Skin epidermis (tissue), 12 donors: ENCODE data around the gene ZNF343.
"Not testable (repeated sequence)": the region's sequence is repeated elsewhere in the genome, so short reads cannot be mapped to it uniquely, and the experiment has no call there.

Experiments used
- H3K27ac ChIP-seq, 21 experiments: fragments of 200-600 bp; sonication (generic) in 11 of 21; one replicate each; pipeline ENCODE4 v1.5.0; 2020; ENCODE audit warnings: mild to moderate bottlenecking in 3 of 21, inconsistent platforms in 2 of 21, moderate library complexity in 2 of 21
- H3K4me3 ChIP-seq, 7 experiments: fragments of 200-600 bp; sonication (generic) in 2 of 7; one replicate each; pipeline ENCODE4 v1.5.0; 2020; ENCODE audit warnings: inconsistent platforms in 2 of 7, mild to moderate bottlenecking in 2 of 7, moderate library complexity in 1 of 7

ZNF343 gene

DNA sequence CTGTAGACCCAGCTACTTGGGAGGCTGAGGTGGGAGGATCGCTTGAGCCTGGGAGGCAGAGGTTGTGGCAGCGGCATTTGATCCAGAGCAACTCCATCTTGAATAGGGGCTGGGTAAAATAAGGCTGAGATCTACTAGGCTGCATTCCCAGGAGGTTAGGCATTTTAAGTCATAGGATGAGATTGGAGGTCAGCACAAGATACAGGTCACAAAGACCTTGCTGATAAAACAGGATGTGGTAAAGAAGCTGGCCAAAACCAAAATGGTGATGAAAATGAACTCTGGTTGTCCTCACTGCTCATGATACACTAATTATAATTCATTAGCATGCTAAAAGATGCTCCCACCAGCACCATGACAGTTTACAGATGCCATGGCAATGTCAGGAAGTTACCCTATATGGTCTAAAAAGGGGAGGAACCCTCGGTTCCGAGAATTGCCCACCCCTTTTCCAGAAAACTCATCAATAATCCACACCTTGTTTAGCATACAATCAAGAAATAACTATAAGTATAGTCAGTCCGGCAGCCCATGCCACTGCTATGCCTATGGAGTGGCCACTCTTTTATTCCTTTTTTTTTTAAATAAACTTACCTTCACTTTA, 14.2 kb upstream of the ZNF343 start:
- H3K27ac ChIP-seq, H3K4me3 ChIP-seq: not testable (repeated sequence)

DNA sequence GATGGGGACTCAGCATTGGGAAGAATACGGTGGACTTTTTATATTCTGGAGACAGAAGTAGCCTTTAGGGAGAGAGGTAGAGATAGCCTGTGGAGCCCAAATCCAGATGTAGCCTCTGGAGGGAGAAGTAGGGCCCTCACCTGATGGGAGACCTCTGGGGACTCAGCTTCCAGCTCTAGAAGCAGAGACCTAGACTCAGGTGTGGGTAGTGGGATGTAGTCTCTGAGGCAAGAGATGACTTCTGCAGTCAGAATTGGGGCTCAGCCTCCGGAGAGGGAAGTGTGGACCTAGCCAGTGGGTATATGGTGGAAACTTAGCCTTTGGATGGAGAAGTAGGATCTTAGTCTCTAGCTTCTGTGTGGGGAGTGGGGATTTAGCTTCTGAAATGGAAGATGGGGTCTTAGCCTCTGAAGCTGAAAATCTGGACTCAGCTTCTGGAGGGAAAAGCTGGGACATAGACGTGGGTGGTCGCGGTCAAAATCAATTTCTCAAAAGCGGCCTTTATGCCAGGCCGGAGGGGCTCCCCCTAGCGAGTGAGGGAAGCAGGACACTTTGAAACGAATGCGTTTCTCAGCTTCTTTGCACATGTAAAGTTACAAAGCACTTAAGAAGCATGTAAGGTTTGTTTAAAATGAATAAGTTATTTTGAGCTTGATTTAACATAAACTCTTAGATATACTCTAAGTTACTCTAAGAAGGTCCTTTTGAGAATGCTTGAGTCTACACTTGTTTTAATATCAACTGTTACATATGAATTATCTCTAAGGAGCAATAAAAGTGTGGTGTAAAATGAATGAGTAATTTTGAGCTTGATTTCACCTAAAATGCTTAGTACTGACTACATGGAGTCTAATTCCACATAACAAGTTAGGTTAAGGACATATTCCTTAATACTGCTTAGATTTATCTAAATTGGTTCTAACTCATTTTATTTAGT, 12.9 kb upstream of the ZNF343 start:
- Histone ChIP-seq H3K4me3 (no peak overlapping the region), H3K27ac (no peak overlapping the region)

DNA sequence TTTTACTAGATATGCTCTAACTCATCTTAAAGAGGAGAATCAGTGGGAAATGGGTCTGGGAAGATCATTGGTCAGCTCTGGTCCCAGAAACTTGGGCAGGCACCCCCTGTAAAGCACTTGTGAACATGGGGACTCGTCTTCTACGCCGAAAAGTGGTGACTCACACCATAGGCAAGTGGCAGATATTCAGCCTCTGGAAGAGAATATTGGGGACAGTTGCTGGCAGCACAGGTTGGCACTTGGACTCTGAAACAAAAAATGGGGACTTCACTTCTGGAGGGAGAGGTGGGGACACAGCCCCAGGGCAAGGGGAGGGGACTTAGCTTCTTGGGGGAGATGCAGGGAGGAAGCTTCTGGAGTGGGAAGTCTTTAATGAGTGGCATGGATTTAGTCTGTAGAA, 11.9 kb upstream of the ZNF343 start:
- H3K4me3 ChIP-seq = no peak overlapping the region
- no peak overlapping the region for H3K27ac ChIP-seq

DNA sequence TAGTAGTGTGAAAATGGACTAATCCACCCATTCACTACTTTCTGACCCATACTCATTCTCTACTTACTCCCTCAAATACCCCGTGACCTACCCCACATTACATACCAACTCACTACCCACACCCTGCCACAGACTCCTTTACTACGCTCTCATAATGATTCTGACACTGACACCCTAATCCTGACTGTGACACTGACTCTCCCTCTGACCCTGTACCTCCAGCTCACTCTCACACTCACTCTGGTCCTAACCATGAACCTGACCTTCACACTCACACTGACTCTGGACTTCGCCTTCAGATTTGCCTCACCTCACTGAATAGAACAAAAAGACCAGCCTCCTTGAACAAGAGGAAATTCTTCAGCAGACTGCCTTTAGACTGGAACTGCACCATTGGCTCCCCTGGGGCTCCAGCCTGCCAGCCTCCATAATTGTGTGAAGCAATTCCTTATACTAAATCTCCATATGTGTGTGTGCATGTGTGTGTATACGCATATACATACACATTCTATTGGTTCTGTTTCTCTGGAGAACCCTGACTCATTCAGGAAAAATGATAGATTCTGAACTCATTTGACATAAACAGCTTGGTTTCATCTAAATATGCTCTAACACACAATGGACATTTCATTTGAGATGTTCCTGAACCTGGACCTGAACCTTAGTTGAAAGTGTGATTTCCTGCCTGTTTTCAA, 10.5 kb upstream of the ZNF343 start:
- H3K4me3 ChIP-seq = no peak overlapping the region
- H3K27ac ChIP-seq = no peak overlapping the region

DNA sequence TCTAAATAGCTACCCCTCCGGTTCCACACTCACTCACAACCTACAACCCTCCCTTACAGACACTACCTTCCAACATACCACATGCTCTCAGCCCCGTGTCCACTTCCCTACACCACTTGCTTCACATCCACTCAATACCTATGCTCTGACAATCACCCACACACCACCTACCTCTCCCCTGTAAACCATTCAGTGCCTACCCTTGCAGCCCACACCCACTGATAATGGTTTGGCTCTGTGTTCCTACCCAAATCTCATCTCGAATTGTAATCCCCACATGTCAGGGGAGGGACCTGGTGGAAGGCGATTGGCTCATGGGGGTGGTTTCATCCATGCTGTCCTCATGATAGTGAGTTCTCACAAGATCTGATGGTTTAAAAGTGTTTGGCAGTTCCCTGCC, 9.8 kb upstream of the ZNF343 start:
- Histone ChIP-seq H3K27ac (no peak overlapping the region), H3K4me3 (no peak overlapping the region)

DNA sequence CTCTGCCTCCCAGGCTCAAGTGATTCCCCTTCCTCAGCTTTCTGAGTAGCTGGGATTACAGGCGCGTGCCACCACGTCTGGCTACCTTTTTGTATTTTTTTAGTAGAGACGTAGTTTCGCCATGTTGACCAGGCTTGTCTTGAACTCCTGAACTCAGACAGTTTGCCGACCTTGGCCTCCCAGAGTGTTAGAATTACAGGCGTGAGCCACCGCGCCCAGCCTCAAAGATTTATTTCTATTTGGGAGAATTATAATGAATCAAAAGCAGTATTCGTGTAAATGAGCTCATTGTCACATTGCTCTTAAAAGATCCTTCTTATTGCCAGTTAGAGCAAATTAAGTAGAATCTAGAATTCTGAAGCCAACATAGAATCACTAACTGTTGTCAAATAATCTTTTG, 9.4 kb upstream of the ZNF343 start:
- H3K27ac ChIP-seq = no peak overlapping the region
- no peak overlapping the region for H3K4me3 ChIP-seq

DNA sequence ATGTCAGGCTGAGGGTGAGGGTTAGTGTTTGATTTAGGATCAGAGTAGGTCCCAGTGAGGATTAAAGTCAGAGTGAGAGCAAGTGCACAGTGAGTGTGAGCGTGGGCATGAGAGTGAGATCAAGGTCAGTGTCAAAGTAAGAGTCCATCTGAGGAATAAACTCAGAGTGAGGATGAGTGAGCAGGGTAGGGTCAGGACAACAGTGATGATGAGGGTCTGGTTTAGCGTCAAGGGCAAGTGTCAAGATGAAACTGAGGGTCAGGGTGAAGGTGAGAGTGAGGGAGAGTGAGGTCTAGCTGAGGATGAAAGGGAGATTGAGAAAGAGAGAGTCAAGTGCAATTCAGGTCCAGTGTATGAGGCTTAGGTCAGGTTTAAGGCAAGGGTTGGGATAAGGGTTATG, 7.7 kb upstream of the ZNF343 start:
- H3K4me3 ChIP-seq = no peak overlapping the region
- H3K27ac ChIP-seq = no peak overlapping the region

DNA sequence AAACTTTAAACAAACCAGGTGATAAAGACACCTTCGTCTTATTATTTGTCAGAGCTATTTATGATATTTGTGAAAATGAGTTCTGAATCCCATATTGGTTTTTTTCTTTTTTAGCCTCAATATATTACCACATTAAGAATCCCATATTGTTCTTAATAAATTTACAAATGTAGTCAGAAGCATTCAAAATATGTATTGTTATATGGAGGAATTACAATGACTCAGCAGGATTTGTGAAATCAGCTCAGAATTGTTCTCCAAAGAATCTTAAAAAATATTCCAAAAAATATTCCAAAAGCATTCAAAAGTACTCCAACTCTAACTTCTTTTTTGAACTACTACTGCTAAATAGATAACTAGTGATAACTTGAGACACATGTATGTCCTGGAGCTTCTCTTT, 6.5 kb upstream of the ZNF343 start:
- no peak overlapping the region for H3K27ac ChIP-seq
- H3K4me3 ChIP-seq = no peak overlapping the region

DNA sequence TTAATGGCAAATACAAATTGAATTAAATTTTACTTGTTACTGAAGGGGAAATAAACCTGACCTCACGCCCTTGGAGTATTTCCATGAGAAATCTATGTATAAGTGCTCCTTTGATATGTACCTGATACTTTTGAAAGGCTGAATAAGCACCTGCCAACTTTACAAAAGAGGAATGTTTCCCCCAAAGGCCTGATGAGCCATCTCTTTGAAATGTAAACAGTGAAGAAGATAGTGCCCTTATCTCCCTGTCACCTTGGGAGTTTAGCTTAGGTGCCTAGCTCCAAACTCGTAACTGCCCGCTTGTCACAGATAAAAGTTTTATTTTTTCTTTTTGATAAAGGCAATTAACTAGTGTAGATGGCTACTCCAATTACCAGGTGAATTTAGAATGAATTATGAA, 1.1 kb upstream of the ZNF343 start:
- peak overlapping the region in 2 of 21 experiments; percentile 85 to 92 for H3K27ac ChIP-seq
- peak overlapping the region in 3 of 7 experiments; percentile 76 to 88 (median 78) for H3K4me3 ChIP-seq

DNA sequence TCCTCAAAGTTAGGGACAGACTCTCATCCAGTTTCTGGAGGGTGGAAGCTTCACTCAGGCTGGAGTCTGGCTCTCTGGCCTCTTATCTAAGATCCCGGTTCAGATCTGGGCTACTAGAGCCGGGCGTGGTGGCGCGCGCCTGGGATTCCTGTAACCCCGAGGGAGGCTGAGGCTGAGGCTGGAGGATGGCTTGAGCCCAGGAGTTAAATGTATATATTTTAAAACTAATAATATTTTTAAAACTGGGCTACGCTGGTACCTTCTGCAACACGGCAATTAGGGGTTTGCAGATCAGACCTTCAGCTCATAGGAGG, 710 bp upstream of the ZNF343 start:
- Histone ChIP-seq H3K27ac (peak overlapping the region in 20 of 21 experiments; percentile 55 to 97 (median 90)), H3K4me3 (peak overlapping the region; percentile 50 to 88 (median 67))

DNA sequence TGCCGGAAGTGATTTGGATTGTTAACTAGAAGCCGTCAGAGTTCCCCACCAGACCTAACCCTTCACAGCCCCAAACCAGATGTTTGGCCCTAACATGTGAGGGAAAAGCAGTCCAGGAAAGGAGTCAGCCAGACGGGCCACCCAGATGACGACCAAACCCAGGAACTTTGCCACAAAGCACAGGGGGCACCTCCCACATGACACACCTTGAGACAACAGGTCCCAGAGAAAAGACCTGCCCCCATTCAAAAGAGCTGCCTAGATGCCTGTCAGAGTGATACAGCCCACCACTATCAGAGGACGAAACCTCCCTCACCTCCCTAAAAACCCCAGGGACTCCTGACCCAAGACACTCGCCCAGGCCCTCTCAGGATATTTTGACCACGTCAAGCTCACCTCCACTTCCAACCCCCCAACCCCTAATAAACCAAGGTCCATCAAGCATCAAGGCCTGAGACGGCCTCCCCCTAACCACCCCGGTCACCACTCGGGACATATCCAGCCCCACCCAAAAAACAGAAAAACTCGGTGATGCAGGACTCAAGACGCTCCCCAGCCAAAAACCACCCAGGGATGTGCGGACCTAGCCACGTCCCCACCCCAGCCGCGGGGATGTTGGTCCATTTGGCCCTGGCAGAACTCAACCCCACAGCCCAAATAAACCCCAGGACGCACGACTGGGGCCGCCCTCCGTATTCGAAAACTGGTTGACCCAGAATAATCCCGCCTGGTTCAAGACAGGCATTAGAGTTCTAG, 662 bp downstream of the ZNF343 start:
- Histone ChIP-seq H3K27ac (peak overlapping the region; percentile 55 to 97 (median 89)), H3K4me3 (peak overlapping the region; percentile 50 to 88 (median 67))

DNA sequence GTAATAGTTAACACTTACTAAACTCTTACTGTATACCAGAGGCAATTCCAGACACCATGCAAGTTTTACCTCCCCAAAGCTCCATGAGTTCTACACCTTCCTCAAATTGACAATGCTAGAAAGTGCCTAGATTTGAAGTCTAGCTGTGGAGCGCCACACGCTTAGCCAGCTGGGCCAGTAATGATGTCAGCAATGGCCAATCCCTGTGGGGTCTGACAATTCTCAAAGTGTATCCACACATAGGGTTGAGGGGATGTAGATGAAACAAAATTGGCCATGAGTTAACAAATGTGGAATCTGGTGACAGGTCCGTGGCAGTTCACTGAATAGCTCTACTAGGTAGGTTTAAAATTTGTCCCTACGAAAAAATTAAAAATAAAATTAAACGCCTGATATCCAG, 1.3 kb downstream of the ZNF343 start:
- Histone ChIP-seq H3K4me3 (peak overlapping the region in 2 of 7 experiments; percentile 76 to 78), H3K27ac (peak overlapping the region in 5 of 21 experiments; percentile 85 to 97 (median 88))

DNA sequence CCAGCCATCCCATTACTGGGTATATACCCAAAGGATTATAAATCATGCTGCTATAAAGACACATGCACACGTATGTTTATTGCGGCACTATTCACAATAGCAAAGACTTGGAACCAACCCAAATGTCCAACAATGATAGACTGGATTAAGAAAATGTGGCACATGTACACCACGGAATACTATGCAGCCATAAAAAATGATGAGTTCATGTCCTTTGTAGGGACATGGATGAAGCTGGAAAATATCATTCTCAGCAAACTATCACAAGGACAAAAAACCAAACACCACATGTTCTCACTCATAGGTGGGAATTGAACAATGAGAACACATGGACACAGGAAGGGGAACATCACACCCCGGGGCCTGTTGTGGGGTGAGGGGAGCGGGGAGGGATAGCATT, 2.3 kb downstream of the ZNF343 start:
- not testable (repeated sequence) for H3K4me3 ChIP-seq, H3K27ac ChIP-seq

DNA sequence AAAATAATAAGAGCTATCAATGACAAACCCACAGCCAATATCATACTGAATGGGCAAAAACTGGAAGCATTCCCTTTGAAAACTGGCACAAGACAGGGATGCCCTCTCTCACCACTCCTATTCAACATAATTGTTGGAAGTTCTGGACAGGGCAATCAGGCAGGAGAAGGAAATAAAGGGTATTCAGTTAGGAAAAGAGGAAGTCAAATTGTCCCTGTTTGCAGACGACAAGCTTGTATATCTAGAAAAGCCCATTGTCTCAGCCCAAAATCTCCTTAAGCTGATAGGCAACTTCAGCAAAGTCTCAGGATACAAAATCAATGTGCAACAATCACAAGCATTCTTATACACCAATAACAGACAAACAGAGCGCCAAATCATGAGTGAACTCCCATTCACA, 3.9 kb downstream of the ZNF343 start:
- not testable (repeated sequence) for H3K27ac ChIP-seq, H3K4me3 ChIP-seq

DNA sequence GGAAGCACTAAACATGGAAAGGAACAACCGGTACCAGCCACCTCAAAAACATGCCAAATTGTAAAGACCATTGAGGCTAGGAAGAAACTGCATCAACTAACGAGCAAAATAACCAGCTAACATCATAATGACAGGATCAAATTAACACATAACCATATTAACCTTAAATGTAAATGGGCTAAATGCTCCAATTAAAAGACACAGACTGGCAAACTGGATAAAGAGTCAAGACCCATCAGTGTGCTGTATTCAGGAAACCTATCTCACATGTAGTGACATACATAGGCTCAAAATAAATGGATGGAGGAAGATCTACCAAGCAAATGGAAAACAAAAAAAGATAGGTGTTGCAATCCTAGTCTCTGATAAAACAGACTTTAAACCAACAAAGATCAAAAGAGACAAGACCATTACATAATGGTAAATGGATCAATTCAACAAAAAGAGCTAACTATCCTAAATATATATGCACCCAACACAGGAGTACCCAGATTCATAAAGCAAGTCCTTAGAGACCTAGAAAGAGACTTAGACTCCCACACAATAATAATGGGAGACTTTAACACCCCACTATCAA, 5.8 kb downstream of the ZNF343 start:
- not testable (repeated sequence) for H3K4me3 ChIP-seq

DNA sequence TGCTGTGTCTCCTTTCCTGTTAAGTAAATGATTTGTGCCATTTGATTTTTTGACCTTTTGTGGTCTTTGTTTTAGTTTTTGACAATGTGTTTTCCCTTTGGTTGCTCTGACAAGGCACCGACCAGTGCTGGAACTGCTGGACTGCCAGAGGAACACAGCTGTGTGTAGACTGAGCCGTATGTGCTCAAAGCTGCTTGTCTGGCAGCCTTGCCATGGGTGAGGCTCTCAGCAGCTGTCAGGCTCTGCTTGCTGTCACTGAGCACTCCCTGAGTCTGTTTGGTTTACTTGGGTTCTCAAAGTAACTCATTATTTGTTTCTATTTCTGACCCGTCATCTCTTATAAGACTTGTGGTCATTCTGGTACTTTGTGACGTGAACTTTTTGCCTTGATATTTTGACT, 23.1 kb downstream of the ZNF343 start:
- Histone ChIP-seq H3K4me3 (no peak overlapping the region), H3K27ac (no peak overlapping the region)

More for the DNA sequence above, 5.8 kb downstream of the ZNF343 start:
- not testable (repeated sequence) for H3K27ac ChIP-seq

DNA sequence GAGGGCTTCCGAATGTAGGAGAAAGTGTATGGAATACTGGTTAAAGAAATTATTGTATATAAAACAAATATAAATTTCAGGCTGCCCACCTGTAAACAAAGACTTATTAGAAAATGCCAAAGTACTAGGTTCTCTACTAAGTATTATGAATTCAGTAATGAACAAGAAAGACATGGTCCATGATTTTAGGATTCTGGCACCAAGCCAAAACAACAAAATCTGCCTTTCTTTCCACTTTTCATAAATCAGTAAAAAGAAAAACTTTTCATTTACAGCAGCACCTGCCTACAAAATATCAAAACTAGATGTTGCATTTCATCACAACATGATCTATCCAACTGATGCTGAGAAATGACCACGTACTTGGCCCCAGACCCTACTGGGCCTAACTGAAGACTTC, 23.6 kb downstream of the ZNF343 start:
- H3K27ac ChIP-seq = no peak overlapping the region
- H3K4me3 ChIP-seq = no peak overlapping the region

DNA sequence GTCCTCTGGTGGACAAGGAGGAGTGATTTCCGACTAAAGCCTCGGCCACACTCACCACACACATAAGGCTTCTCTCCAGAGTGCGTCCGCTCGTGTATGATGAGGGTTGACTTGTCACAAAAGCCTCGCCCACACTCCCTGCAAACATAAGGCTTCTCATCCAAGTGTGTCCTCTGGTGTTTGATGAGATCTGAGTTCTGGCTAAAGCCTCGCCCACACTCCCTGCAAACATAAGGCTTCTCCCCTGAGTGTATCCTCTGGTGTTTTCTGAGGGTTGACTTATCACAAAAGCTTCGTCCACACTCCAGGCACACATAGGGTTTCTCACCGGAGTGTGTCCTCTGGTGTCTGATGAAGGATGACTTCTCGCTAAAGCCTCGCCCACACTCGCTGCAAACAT, 25.2 kb downstream of the ZNF343 start:
- H3K27ac ChIP-seq = no peak overlapping the region
- no peak overlapping the region for H3K4me3 ChIP-seq

DNA sequence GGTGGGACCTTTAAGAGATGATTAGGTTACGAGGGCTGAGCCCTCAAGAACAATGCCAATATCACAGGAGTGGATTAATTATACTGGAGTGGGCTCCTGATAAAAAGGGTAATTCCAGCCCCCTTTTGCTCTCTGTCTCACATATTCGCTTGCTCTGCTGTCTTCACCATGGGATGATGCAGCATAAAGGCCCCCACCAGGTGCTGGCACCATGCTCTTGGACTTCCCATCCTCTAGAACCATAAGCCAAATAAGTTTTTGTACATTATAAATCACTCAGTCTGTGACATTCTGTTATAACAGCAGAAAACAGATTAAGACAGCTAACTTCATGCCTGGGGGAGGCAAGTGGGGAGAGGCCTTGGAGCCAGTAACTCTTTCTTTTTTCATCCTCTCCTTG, 28.3 kb downstream of the ZNF343 start:
- no peak overlapping the region for H3K27ac ChIP-seq
- no peak overlapping the region for H3K4me3 ChIP-seq
